Smooth muscle cell (in vitro differentiated cells): ENCODE results near the gene SLC17A7. TPM values are rescaled to one million over a fixed set of nuclear protein-coding genes. Genes with fewer than 3 reads are reported as not detected.

Experiments used
- DNase-seq: peaks from one replicate; lab custom pipeline; 2025; ENCODE audit not compliant: unreplicated experiment; lab: John Stamatoyannopoulos, UW
- H2AFZ ChIP-seq: fragments of 200-600 bp; sonication (generic); 2 replicates; pipeline ENCODE4 v1.6.0; 2016; ENCODE audit warnings: antibody characterized with exemption, low read depth, mild to moderate bottlenecking
- H3F3A ChIP-seq: fragments of 200-600 bp; sonication (generic); 2 replicates; pipeline ENCODE4 v1.6.0; 2017; ENCODE audit warnings: antibody characterized with exemption, low read depth
- H3K27ac ChIP-seq: fragments of 200-600 bp; sonication (generic); 2 replicates; pipeline ENCODE4 v1.5.1; 2016; ENCODE audit warnings: low read depth, mild to moderate bottlenecking
- H3K27me3 ChIP-seq: fragments of 200-600 bp; sonication (generic); 2 replicates; pipeline ENCODE4 v1.6.1; 2016; ENCODE audit warnings: low read depth, mild to moderate bottlenecking
- H3K36me3 ChIP-seq: fragments of 200-600 bp; sonication (generic); 2 replicates; pipeline ENCODE4 v1.5.1; 2016; ENCODE audit warnings: low read depth
- H3K4me1 ChIP-seq: fragments of 200-600 bp; sonication (generic); 2 replicates; pipeline ENCODE4 v1.5.1; 2016; ENCODE audit warnings: low read depth
- H3K4me2 ChIP-seq: fragments of 200-600 bp; sonication (generic); 2 replicates; pipeline ENCODE4 v1.6.0; 2016; ENCODE audit warnings: mild to moderate bottlenecking
- H3K4me3 ChIP-seq: fragments of 200-600 bp; sonication (generic); 2 replicates; pipeline ENCODE4 v1.5.1; 2016; ENCODE audit warnings: mild to moderate bottlenecking
- H3K79me2 ChIP-seq: fragments of 200-600 bp; sonication (generic); 2 replicates; pipeline ENCODE4 v1.6.0; 2016; ENCODE audit warnings: low read depth, mild to moderate bottlenecking
- H3K9ac ChIP-seq: fragments of 200-600 bp; sonication (generic); 2 replicates; pipeline ENCODE4 v1.6.0; 2016; ENCODE audit warnings: low read depth
- H3K9me3 ChIP-seq: fragments of 200-600 bp; sonication (generic); replicated peaks from 2 replicates; pipeline ENCODE4 v1.5.1; 2016; ENCODE audit warnings: low read depth
- H4K20me1 ChIP-seq: fragments of 200-600 bp; sonication (generic); 2 replicates; pipeline ENCODE4 v1.6.0; 2016; ENCODE audit warnings: low read depth
- WGBS: methylation state at CpG from one replicate; pipeline ENCODE4 v1.1.7; 2016; ENCODE audit warnings: low lambda C conversion rate; 5-methylcytosine and 5-hydroxymethylcytosine counted together
- polyA plus RNA-seq: library from polyadenylated mRNA; unstranded; fragments of >200 nt; fragmentation: Nextera tagmentation; extraction: Ambion mirVana; gene quantifications from 2 replicates; pipeline ENCODE4 v1.2.1, GENCODE V29; 2016
- small RNA-seq: library from RNA; depleted of rRNA; stranded (forward); fragments of <200 nt; gene quantifications from one replicate; pipeline ENCODE3, GENCODE V24; 2014
- total RNA-seq: library from RNA; depleted of rRNA; stranded (reverse); fragments of >200 nt; gene quantifications from 2 replicates; pipeline ENCODE4 v1.2.3, GENCODE V29; 2014
- TF ChIP-seq, protein P1 (sequence below): fragments of 200-600 bp; sonication (generic); IDR thresholded peaks from 2 replicates; pipeline ENCODE4 v1.5.1; 2017; ENCODE audit warnings: borderline replicate concordance, mild to moderate bottlenecking, antibody characterized with exemption; ENCODE audit not compliant: insufficient read depth, poor library complexity, severe bottlenecking

Gene SLC17A7
- total and polyA plus RNA-seq, 2 experiments from 2014 or later: 0.04 TPM; not detected in 1

DNA sequence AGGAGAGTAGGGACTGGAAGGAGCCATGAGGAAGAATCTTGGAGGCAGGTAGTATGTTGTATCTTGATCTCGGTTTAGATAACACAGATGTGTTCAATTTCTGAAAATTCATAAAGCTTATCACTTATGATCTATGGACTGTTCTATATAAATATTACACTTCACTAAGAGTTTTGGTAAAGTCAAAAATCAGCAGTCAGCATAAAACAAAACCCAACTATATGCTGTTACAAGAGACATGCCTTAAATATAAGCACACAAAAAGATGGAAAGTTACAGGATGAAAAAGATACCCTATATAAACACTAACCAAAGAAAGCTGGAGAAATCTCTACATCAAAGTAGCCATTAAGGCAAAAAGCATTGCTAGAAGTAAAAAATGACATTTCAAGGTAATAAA, 57.7 kb downstream of the SLC17A7 start:
- H3K79me2 ChIP-seq: no peaks in the 10 kb centered on the region
- DNase-seq: no peak
- H3K27ac ChIP-seq: no peak overlapping the region
- no peak overlapping the region for H3K9ac ChIP-seq
- no peaks in the 10 kb centered on the region for H3K36me3 ChIP-seq
- H3K4me1 ChIP-seq: no peaks in the 10 kb centered on the region
- H2AFZ ChIP-seq: no peak overlapping the region
- no peaks in the 10 kb centered on the region for H3K27me3 ChIP-seq
- 89% methylated on average over 1 of the region's 1 CpG for WGBS
- TF ChIP-seq, protein P1, sequence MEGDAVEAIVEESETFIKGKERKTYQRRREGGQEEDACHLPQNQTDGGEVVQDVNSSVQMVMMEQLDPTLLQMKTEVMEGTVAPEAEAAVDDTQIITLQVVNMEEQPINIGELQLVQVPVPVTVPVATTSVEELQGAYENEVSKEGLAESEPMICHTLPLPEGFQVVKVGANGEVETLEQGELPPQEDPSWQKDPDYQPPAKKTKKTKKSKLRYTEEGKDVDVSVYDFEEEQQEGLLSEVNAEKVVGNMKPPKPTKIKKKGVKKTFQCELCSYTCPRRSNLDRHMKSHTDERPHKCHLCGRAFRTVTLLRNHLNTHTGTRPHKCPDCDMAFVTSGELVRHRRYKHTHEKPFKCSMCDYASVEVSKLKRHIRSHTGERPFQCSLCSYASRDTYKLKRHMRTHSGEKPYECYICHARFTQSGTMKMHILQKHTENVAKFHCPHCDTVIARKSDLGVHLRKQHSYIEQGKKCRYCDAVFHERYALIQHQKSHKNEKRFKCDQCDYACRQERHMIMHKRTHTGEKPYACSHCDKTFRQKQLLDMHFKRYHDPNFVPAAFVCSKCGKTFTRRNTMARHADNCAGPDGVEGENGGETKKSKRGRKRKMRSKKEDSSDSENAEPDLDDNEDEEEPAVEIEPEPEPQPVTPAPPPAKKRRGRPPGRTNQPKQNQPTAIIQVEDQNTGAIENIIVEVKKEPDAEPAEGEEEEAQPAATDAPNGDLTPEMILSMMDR: no peak
- no peaks in the 10 kb centered on the region for H3F3A ChIP-seq
- H3K4me3 ChIP-seq: no peak overlapping the region
- no peak overlapping the region for H3K4me2 ChIP-seq
- no peaks in the 10 kb centered on the region for H3K9me3 ChIP-seq
- H4K20me1 ChIP-seq: no peaks in the 10 kb centered on the region

DNA sequence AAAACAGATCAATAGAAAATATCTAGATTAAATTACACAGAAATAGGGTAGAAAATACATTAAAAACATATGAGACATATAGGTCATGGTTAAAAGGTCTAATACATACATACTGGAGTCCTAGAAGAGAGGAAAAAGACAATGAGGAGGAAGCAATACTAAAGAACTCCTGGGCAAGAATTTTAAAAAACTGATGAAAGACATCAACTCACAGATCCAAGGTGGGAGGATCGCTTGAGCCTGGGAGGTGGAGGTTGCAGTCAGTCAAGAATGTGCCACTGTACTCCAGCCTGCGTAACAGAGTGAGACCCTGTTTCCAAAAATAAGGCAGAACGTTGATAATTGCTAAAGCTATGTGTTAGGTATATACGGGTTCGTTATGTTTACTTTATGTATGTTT, 58.7 kb downstream of the SLC17A7 start:
- no peak overlapping the region for H3K9ac ChIP-seq
- no peak overlapping the region for H3K4me3 ChIP-seq
- WGBS: 97% methylated on average over 5 of the region's 5 CpGs
- no peak for DNase-seq
- TF ChIP-seq, protein P1: no peak
- no peaks in the 10 kb centered on the region for H3K36me3 ChIP-seq
- H3K9me3 ChIP-seq: no peaks in the 10 kb centered on the region
- no peak overlapping the region for H3K27ac ChIP-seq
- no peak overlapping the region for H3K4me2 ChIP-seq
- no peak overlapping the region for H2AFZ ChIP-seq
- H4K20me1 ChIP-seq: no peaks in the 10 kb centered on the region
- H3K79me2 ChIP-seq: no peaks in the 10 kb centered on the region
- no peaks in the 10 kb centered on the region for H3K27me3 ChIP-seq
- no peaks in the 10 kb centered on the region for H3F3A ChIP-seq
- no peaks in the 10 kb centered on the region for H3K4me1 ChIP-seq

DNA sequence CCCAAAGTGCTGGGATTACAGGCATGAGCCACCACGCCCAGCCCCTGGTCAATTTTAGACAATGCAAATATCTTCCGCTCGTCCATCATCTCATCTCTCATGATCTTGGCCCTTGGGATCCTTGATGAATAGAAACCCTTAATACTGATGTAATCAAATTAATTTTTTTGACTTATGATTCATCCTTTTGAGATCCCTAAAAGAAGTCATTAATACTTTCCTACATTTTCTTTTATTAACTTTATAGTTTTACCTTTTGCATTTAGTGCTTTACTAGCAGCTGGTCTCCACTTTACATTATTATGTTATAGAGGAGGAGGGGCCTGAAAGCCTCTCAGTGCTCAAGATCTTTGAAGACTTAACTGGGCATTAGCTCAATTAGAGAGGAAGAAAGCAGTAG, 60.9 kb downstream of the SLC17A7 start:
- WGBS: 95% methylated on average over 3 of the region's 3 CpGs

More for the DNA sequence above, 60.9 kb downstream of the SLC17A7 start:
- Histone ChIP-seq H3K27me3 (no peaks in the 10 kb centered on the region), H3K27ac (no peak overlapping the region), H3K9ac (no peak overlapping the region), H3K4me2 (no peak overlapping the region), H3F3A (no peaks in the 10 kb centered on the region), H3K4me1 (no peaks in the 10 kb centered on the region), H3K36me3 (no peaks in the 10 kb centered on the region), H3K9me3 (no peaks in the 10 kb centered on the region), H4K20me1 (no peaks in the 10 kb centered on the region), H3K79me2 (no peaks in the 10 kb centered on the region), H2AFZ (no peak overlapping the region), H3K4me3 (no peak overlapping the region)
- no peak for DNase-seq
- TF ChIP-seq, protein P1: no peak

Small RNA genes lying within 50 kb of the gene (small RNA-seq; reads per million reads assigned to genes)
- gene SNORD32A (not detected), gene SNORD33 (not detected), gene SNORD34 (not detected), gene SNORD35A (not detected)

Other genes starting within 250 kb of the SLC17A7 start
- gene SLC6A16, start 116.3 kb downstream of the SLC17A7 start, total RNA-seq: 0.63 and 1.4 TPM in 2 replicates
- gene SLC6A16, start 116.3 kb downstream of the SLC17A7 start, polyA plus RNA-seq: 2.3 and 2.8 TPM in 2 replicates
- gene CD37, start 106.1 kb downstream of the SLC17A7 start, total RNA-seq: not detected in 2 replicates
- 7.0 and 8.8 TPM in 2 replicates for gene CD37, start 106.1 kb downstream of the SLC17A7 start, polyA plus RNA-seq
- gene TEAD2, start 79.1 kb downstream of the SLC17A7 start, total RNA-seq: 46.0 and 71.8 TPM in 2 replicates
- gene TEAD2, start 79.1 kb downstream of the SLC17A7 start, polyA plus RNA-seq: 55.3 and 58.5 TPM in 2 replicates
- 2.3 and 6.3 TPM in 2 replicates for gene DKKL1, start 77.7 kb downstream of the SLC17A7 start, total RNA-seq
- 2.8 and 6.4 TPM in 2 replicates for gene DKKL1, start 77.7 kb downstream of the SLC17A7 start, polyA plus RNA-seq
- gene KASH5, start 53.3 kb downstream of the SLC17A7 start, total RNA-seq: not detected in 2 replicates
- not detected in 2 replicates for gene KASH5, start 53.3 kb downstream of the SLC17A7 start, polyA plus RNA-seq
- gene PTH2, start 18.1 kb downstream of the SLC17A7 start, total RNA-seq: not detected in 2 replicates
- not detected in 2 replicates for gene PTH2, start 18.1 kb downstream of the SLC17A7 start, polyA plus RNA-seq
- not detected in 2 replicates for gene GFY, start 16.1 kb downstream of the SLC17A7 start, total RNA-seq
- gene GFY, start 16.1 kb downstream of the SLC17A7 start, polyA plus RNA-seq: not detected in 2 replicates
- 54.7 and 77.1 TPM in 2 replicates for gene PIH1D1, start 10.3 kb upstream of the SLC17A7 start, total RNA-seq
- gene PIH1D1, start 10.3 kb upstream of the SLC17A7 start, polyA plus RNA-seq: 84.9 and 89.8 TPM in 2 replicates
- gene ALDH16A1, start 11.7 kb upstream of the SLC17A7 start, total RNA-seq: 10.5 and 18.6 TPM in 2 replicates
- gene ALDH16A1, start 11.7 kb upstream of the SLC17A7 start, polyA plus RNA-seq: 24.6 and 24.7 TPM in 2 replicates
- gene FLT3LG, start 32.7 kb upstream of the SLC17A7 start, total RNA-seq: 0.27 and 0.45 TPM in 2 replicates
- gene FLT3LG, start 32.7 kb upstream of the SLC17A7 start, polyA plus RNA-seq: 0.85 and 2.0 TPM in 2 replicates
- gene RPL13A, start 46.1 kb upstream of the SLC17A7 start, total RNA-seq: 1,134 and 1,154 TPM in 2 replicates
- gene RPL13A, start 46.1 kb upstream of the SLC17A7 start, polyA plus RNA-seq: 732 and 818 TPM in 2 replicates
- gene RPS11, start 54.9 kb upstream of the SLC17A7 start, total RNA-seq: 3,115 and 3,456 TPM in 2 replicates
- gene RPS11, start 54.9 kb upstream of the SLC17A7 start, polyA plus RNA-seq: 729 and 804 TPM in 2 replicates
- gene FCGRT, start 71.1 kb upstream of the SLC17A7 start, total RNA-seq: 58.1 and 66.1 TPM in 2 replicates
- 127 and 135 TPM in 2 replicates for gene FCGRT, start 71.1 kb upstream of the SLC17A7 start, polyA plus RNA-seq
- gene RCN3, start 86.5 kb upstream of the SLC17A7 start, total RNA-seq: 248 and 311 TPM in 2 replicates
- 773 and 1,078 TPM in 2 replicates for gene RCN3, start 86.5 kb upstream of the SLC17A7 start, polyA plus RNA-seq
- gene NOSIP, start 139.0 kb upstream of the SLC17A7 start, total RNA-seq: 45.0 and 55.5 TPM in 2 replicates
- 95.7 and 134 TPM in 2 replicates for gene NOSIP, start 139.0 kb upstream of the SLC17A7 start, polyA plus RNA-seq
- gene PRRG2, start 139.8 kb upstream of the SLC17A7 start, total RNA-seq: 13.5 TPM in 1 of 2 replicates, not detected in the other
- 0.24 and 1.0 TPM in 2 replicates for gene PRRG2, start 139.8 kb upstream of the SLC17A7 start, polyA plus RNA-seq
- 2.9 and 4.5 TPM in 2 replicates for gene PRR12, start 149.7 kb upstream of the SLC17A7 start, total RNA-seq
- gene PRR12, start 149.7 kb upstream of the SLC17A7 start, polyA plus RNA-seq: 1.7 and 3.2 TPM in 2 replicates
- gene RRAS, start 198.6 kb upstream of the SLC17A7 start, total RNA-seq: 82.3 and 86.5 TPM in 2 replicates
- 224 and 248 TPM in 2 replicates for gene RRAS, start 198.6 kb upstream of the SLC17A7 start, polyA plus RNA-seq
- 7.9 and 10.2 TPM in 2 replicates for gene SCAF1, start 200.7 kb upstream of the SLC17A7 start, total RNA-seq
- gene SCAF1, start 200.7 kb upstream of the SLC17A7 start, polyA plus RNA-seq: 12.1 and 15.9 TPM in 2 replicates
- gene IRF3, start 224.3 kb upstream of the SLC17A7 start, total RNA-seq: 35.1 and 38.2 TPM in 2 replicates
- 45.9 and 64.1 TPM in 2 replicates for gene IRF3, start 224.3 kb upstream of the SLC17A7 start, polyA plus RNA-seq
- gene BCL2L12, start 224.4 kb upstream of the SLC17A7 start, total RNA-seq: 3.2 and 10.8 TPM in 2 replicates
- 34.0 and 44.1 TPM in 2 replicates for gene BCL2L12, start 224.4 kb upstream of the SLC17A7 start, polyA plus RNA-seq
- gene PRMT1, start 235.7 kb upstream of the SLC17A7 start, total RNA-seq: 147 and 174 TPM in 2 replicates
- 170 and 175 TPM in 2 replicates for gene PRMT1, start 235.7 kb upstream of the SLC17A7 start, polyA plus RNA-seq
- 1.6 and 3.6 TPM in 2 replicates for gene ADM5, start 248.1 kb upstream of the SLC17A7 start, total RNA-seq
- gene ADM5, start 248.1 kb upstream of the SLC17A7 start, polyA plus RNA-seq: 1.7 and 3.1 TPM in 2 replicates
- 7.6 and 19.7 TPM in 2 replicates for gene CPT1C, start 249.6 kb upstream of the SLC17A7 start, total RNA-seq
- gene CPT1C, start 249.6 kb upstream of the SLC17A7 start, polyA plus RNA-seq: 20.0 and 21.0 TPM in 2 replicates